ENCODE data around the gene PACS1.
A peak's percentile ranks its signal among the peaks of the same experiment; 100 is the strongest.
"Not testable (repeated sequence)": the region's sequence is repeated elsewhere in the genome, so short reads cannot be mapped to it uniquely, and the experiment has no call there.

PACS1 gene

DNA sequence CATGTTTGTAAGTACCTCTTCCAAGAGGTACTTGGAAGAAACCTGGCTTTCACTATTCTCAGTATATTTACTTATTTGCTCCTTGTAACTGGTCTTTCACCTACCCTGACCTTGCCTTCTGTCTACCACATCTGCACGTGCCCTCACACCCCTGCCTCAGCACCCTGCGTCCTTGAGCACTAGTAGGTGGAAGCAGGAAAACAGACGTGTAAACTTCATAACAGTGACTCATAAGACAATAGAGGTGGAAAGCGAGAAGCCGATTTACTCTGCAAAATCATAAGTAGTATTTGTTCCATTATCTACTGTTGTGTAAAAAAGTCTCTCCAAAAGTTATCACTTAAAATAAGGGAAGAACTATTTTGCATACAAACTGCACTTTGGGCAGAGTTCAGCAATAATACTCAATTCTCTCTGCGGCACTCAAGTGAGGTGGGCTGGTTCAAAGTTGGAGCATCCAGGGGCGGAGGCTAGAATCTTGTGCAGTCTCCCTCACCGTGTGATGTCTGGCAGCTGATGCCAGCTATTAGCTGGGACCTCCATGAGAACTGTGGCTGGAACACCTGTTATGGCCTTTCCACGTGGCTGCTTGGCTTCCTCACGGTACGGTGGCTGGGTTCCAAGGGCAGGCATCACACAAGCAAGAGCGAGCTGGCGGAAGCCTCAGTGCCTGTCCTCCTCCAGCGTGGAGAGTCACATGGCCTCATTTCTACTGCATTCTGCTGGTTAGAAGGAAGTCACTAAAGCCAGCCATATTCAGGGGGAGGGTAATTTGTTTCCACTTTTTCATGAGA lies 30.4 kb downstream of the PACS1 start:
- H3K9me3 ChIP-seq (replicated peaks; ENCODE audit: low read length), result no peaks in the 10 kb centered on the region
- H3K9ac ChIP-seq (ENCODE audit: low read depth, low read length), result no peak overlapping the region
- no peak overlapping the region for H3K4me3 ChIP-seq (ENCODE audit: low read length)
- peaks cover 4% of the 10 kb centered on the region for H3K4me1 ChIP-seq (ENCODE audit: control insufficient read depth, insufficient read depth, low read length)
- no peak overlapping the region for H3K4me2 ChIP-seq (ENCODE audit: low read length)
- H3K27me3 ChIP-seq (ENCODE audit: control insufficient read depth, insufficient read depth, low read length), result no peaks in the 10 kb centered on the region
- peaks cover 3% of the 10 kb centered on the region for H3K36me3 ChIP-seq (ENCODE audit: insufficient read depth, low read length)

GRCh38 chr11:66101066-66101464 lies 31.0 kb downstream of the PACS1 start:
- H3K4me3 ChIP-seq (ENCODE audit: low read length), result no peak overlapping the region
- H3K27me3 ChIP-seq (ENCODE audit: control insufficient read depth, insufficient read depth, low read length), result no peaks in the 10 kb centered on the region
- no peak overlapping the region for H3K4me2 ChIP-seq (ENCODE audit: low read length)
- H3K9ac ChIP-seq (ENCODE audit: low read depth, low read length), result no peak overlapping the region
- peaks cover 4% of the 10 kb centered on the region for H3K4me1 ChIP-seq (ENCODE audit: control insufficient read depth, insufficient read depth, low read length)
- peaks cover 3% of the 10 kb centered on the region for H3K36me3 ChIP-seq (ENCODE audit: insufficient read depth, low read length)
- H3K9me3 ChIP-seq (replicated peaks; ENCODE audit: low read length), result no peaks in the 10 kb centered on the region

GRCh38 chr11:66104057-66104638 lies 34.1 kb downstream of the PACS1 start:
- no peak overlapping the region for H3K4me3 ChIP-seq (ENCODE audit: low read length)

GRCh38 chr11:66106786-66107599 lies 36.9 kb downstream of the PACS1 start:
- Histone ChIP-seq H3K4me1 (ENCODE audit: control insufficient read depth, insufficient read depth, low read length) (peaks cover 28% of the 10 kb centered on the region), H3K9me3 (replicated peaks; ENCODE audit: low read length) (no peaks in the 10 kb centered on the region), H3K27me3 (ENCODE audit: control insufficient read depth, insufficient read depth, low read length) (no peaks in the 10 kb centered on the region), H3K4me2 (ENCODE audit: low read length) (no peak overlapping the region), H3K9ac (ENCODE audit: low read depth, low read length) (no peak overlapping the region), H3K4me3 (ENCODE audit: low read length) (no peak overlapping the region), H3K36me3 (ENCODE audit: insufficient read depth, low read length) (no peaks in the 10 kb centered on the region)

More at GRCh38 chr11:66104057-66104638, 34.1 kb downstream of the PACS1 start:
- H3K27me3 ChIP-seq (ENCODE audit: control insufficient read depth, insufficient read depth, low read length), result no peaks in the 10 kb centered on the region
- no peak overlapping the region for H3K4me2 ChIP-seq (ENCODE audit: low read length)
- H3K9me3 ChIP-seq (replicated peaks; ENCODE audit: low read length), result no peaks in the 10 kb centered on the region
- peaks cover 16% of the 10 kb centered on the region for H3K4me1 ChIP-seq (ENCODE audit: control insufficient read depth, insufficient read depth, low read length)
- peaks cover 3% of the 10 kb centered on the region for H3K36me3 ChIP-seq (ENCODE audit: insufficient read depth, low read length)
- H3K9ac ChIP-seq (ENCODE audit: low read depth, low read length), result no peak overlapping the region

DNA sequence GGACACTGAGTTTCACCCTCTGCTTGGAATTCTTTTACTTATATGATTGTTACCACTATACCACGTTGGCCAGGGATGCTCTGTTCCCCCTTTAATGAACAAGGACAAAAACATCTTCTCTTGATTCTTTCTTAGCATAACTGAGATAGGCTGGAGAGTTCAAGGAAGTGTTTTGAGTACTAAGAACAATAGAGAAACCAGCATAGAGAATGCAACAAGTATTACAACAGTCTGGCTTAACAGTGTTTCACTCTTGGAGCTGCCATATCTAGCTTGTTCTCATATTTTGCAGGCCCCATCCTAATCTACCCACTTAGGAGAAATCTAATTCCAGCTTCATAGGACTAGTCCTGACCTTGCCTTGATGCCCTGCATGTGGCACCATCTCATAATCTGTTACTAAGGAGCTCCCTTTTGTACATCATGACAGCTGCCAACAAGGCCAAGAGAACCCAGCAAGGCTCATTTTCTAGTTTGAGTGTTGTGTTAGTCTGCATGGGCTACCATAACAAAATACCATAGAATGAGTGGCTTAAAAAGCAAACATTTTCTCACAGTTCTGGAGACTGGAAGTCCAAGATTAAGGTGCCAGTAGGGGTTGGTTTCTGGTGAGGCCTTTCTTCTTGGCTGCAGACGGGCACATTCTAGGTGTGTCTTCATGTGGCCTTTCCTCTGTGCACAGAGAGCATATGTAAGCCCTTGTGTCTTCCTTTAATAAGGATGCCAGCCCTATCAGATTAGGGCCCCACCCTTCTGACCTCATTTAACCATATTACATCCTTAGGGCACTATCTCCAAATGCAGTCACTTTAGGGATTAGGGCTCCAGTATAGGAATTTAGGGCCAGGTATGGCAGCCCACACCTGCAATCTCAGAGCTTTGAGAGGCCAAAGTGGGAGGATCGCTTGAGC lies 37.8 kb downstream of the PACS1 start:
- H3K4me3 ChIP-seq (ENCODE audit: low read length), result no peak overlapping the region
- no peak overlapping the region for H3K4me2 ChIP-seq (ENCODE audit: low read length)
- H3K27me3 ChIP-seq (ENCODE audit: control insufficient read depth, insufficient read depth, low read length), result no peaks in the 10 kb centered on the region
- peaks cover 35% of the 10 kb centered on the region for H3K4me1 ChIP-seq (ENCODE audit: control insufficient read depth, insufficient read depth, low read length)
- no peaks in the 10 kb centered on the region for H3K9me3 ChIP-seq (replicated peaks; ENCODE audit: low read length)
- no peaks in the 10 kb centered on the region for H3K36me3 ChIP-seq (ENCODE audit: insufficient read depth, low read length)
- no peak overlapping the region for H3K9ac ChIP-seq (ENCODE audit: low read depth, low read length)

DNA sequence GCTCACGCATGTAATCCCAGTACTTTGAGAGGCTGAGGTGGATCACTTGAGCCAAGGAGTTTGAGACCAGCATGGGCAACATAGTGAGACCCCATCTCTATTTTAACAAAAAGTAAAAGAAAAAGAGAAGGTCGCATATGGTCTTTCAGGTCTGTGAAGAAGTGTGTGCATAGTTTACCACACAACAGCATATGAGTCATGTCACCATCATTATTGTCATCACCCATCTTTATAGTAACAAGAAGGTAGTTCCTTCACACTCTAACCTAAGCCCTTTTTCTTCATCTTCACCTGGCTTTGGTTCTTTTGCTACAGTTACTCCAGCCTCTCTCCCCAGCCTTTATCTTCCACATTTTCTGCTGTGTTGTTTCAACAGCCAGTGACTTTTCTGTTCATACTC lies 39.2 kb downstream of the PACS1 start:
- Histone ChIP-seq H3K9me3 (replicated peaks; ENCODE audit: low read length) (no peaks in the 10 kb centered on the region), H3K4me3 (ENCODE audit: low read length) (no peak overlapping the region), H3K9ac (ENCODE audit: low read depth, low read length) (no peak overlapping the region), H3K4me2 (ENCODE audit: low read length) (no peak overlapping the region), H3K27me3 (ENCODE audit: control insufficient read depth, insufficient read depth, low read length) (no peaks in the 10 kb centered on the region), H3K4me1 (ENCODE audit: control insufficient read depth, insufficient read depth, low read length) (peaks cover 46% of the 10 kb centered on the region), H3K36me3 (ENCODE audit: insufficient read depth, low read length) (no peaks in the 10 kb centered on the region)

DNA sequence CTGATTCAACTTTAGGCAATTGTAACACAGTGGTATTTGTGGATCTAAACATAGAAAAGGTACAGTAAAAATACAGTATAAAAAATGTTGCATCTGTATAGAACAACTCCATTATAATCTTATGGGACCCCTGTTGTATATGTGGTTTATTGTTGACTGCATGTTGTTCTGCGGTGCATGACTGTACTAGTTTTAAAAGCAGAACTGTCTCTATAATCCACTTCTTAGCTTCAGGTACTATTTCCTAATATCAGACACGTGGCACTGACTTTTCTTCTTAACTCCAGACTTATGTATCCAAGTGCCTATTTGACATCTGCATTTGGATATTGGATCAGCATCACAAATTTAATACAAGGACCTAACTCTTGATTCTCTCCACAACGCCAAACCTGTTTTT lies 41.1 kb downstream of the PACS1 start:
- Histone ChIP-seq H3K9ac (ENCODE audit: low read depth, low read length) (no peak overlapping the region), H3K4me1 (ENCODE audit: control insufficient read depth, insufficient read depth, low read length) (peaks cover 60% of the 10 kb centered on the region)

DNA sequence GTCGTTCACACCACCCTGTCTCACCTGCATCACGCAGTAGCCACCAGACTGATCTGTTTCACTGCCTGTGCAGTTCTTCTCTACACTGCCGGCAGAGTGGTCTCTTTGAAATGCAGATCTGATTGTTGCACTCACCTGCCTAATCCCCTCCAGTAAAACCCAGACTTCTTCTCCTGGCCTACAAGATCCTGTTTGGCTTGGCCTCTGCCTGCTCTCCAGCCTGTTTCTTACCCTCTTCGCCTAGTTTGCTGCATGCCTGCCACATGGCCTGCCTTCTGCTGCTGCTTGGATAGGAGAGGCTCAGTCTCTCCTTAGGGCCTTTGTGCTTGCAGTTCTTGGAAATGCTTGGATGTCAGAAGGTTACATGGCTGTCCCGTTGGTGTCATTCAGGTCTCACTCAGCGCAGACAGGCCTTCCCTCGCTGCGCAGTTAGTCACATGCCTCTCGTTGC lies 42.0 kb downstream of the PACS1 start:
- Histone ChIP-seq H3K9ac (ENCODE audit: low read depth, low read length) (peak overlapping the region; percentile 60), H3K4me1 (ENCODE audit: control insufficient read depth, insufficient read depth, low read length) (peaks cover 65% of the 10 kb centered on the region), H3K4me2 (ENCODE audit: low read length) (peak overlapping the region; percentile 73), H3K27me3 (ENCODE audit: control insufficient read depth, insufficient read depth, low read length) (no peaks in the 10 kb centered on the region), H3K4me3 (ENCODE audit: low read length) (peak overlapping the region; percentile 45), H3K36me3 (ENCODE audit: insufficient read depth, low read length) (no peaks in the 10 kb centered on the region), H3K9me3 (replicated peaks; ENCODE audit: low read length) (no peaks in the 10 kb centered on the region)

More for the DNA sequence above, 41.1 kb downstream of the PACS1 start:
- Histone ChIP-seq H3K27me3 (ENCODE audit: control insufficient read depth, insufficient read depth, low read length) (no peaks in the 10 kb centered on the region), H3K36me3 (ENCODE audit: insufficient read depth, low read length) (no peaks in the 10 kb centered on the region), H3K4me3 (ENCODE audit: low read length) (no peak overlapping the region), H3K9me3 (replicated peaks; ENCODE audit: low read length) (no peaks in the 10 kb centered on the region), H3K4me2 (ENCODE audit: low read length) (no peak overlapping the region)

- no peaks in the 10 kb centered on the region for H3K9me3 ChIP-seq (replicated peaks; ENCODE audit: low read length)
- H3K4me2 ChIP-seq (ENCODE audit: low read length), result peak overlapping the region; percentile 73
- H3K4me1 ChIP-seq (ENCODE audit: control insufficient read depth, insufficient read depth, low read length), result peaks cover 58% of the 10 kb centered on the region
- peak overlapping the region; percentile 60 for H3K9ac ChIP-seq (ENCODE audit: low read depth, low read length)
- peak overlapping the region; percentile 45 for H3K4me3 ChIP-seq (ENCODE audit: low read length)
- no peaks in the 10 kb centered on the region for H3K36me3 ChIP-seq (ENCODE audit: insufficient read depth, low read length)
- H3K27me3 ChIP-seq (ENCODE audit: control insufficient read depth, insufficient read depth, low read length), result no peaks in the 10 kb centered on the region
Observed at GRCh38 chr11:66112601-66113499, 42.8 kb downstream of the PACS1 start.

DNA sequence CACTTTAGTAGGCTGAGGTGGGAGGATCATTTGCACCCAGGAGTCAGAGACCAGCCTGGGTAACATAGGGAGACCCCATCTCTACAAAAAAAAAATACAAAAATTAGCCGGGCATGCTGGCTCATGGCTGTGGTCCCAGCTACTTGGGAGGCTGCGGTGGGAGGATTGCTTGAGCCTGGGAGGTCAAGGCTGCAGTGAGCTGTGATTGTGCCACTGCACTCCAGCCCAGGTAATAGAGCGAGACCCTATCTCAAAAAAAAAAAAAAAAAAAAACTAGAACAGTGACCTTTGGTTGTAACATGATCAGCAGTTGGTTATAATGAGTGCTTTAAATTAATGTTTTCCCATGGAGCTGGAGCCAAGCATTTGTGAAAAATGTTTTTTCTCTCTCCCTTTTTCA lies 44.9 kb downstream of the PACS1 start:
- H3K9me3 ChIP-seq (replicated peaks; ENCODE audit: low read length); H3K36me3 ChIP-seq (ENCODE audit: insufficient read depth, low read length); H3K27me3 ChIP-seq (ENCODE audit: control insufficient read depth, insufficient read depth, low read length); H3K4me3 ChIP-seq (ENCODE audit: low read length): not testable (repeated sequence)
- Histone ChIP-seq H3K9ac (ENCODE audit: low read depth, low read length) (peak overlapping the region; percentile 21), H3K4me2 (ENCODE audit: low read length) (peak overlapping the region; percentile 67), H3K4me1 (ENCODE audit: control insufficient read depth, insufficient read depth, low read length) (peaks cover 79% of the 10 kb centered on the region)

Data from skeletal muscle satellite cell (primary cell).